Inferior parietal cortex (tissue), 1 donor: ENCODE results near the gene RANBP1.

Experiments used
- DNase-seq: peaks from one replicate; pipeline ENCODE4 v3.0.0-alpha.2; 2016; ENCODE audit errors: extremely low spot score

RANBP1 gene

GRCh38 chr22:20136603-20136873 lies 20.6 kb downstream of the RANBP1 start:
- no peak for DNase-seq

DNA sequence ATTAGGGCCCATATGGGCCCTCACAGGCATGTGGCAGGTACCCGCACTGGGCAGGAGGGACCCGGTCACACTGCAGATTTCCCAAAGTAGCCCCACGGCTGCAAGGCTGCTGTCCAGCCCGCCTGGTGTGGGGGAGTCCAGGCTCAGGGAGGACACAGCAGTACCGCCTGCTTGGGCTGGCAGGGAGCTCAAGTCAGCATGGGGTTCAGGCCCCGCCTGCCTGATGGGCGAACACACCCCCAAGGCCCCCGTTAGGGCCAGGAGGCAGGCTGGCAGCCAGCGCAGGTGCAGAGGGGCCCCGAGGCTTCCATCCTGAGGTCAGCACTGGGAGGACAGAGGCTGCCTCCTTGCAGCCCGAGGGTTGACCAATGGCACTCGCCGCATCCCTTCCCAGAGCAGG lies 21.2 kb downstream of the RANBP1 start:
- DNase-seq: no peak

- peak; percentile 44 for DNase-seq
These were observed 21.9 kb downstream of the RANBP1 start for GRCh38 chr22:20137671-20138416.

DNA sequence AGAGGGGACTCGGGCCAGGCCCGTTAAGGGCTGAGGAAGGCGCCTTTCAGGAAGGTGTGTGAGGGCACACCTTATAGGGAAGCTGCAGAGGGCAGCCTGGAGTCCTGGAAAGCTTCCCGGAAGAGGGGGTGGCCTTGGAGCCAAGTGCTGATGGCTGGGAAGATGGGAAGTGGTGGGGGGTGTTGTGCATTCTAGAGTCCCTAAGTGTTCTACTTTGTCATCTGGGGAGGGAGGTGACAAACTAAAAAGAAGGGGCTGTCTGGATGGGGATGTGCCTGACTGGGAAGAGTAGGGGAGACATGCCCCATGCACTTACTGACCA lies 22.5 kb downstream of the RANBP1 start:
- no peak for DNase-seq

- no peak for DNase-seq
These were observed 23.0 kb downstream of the RANBP1 start for GRCh38 chr22:20138868-20139267.

DNA sequence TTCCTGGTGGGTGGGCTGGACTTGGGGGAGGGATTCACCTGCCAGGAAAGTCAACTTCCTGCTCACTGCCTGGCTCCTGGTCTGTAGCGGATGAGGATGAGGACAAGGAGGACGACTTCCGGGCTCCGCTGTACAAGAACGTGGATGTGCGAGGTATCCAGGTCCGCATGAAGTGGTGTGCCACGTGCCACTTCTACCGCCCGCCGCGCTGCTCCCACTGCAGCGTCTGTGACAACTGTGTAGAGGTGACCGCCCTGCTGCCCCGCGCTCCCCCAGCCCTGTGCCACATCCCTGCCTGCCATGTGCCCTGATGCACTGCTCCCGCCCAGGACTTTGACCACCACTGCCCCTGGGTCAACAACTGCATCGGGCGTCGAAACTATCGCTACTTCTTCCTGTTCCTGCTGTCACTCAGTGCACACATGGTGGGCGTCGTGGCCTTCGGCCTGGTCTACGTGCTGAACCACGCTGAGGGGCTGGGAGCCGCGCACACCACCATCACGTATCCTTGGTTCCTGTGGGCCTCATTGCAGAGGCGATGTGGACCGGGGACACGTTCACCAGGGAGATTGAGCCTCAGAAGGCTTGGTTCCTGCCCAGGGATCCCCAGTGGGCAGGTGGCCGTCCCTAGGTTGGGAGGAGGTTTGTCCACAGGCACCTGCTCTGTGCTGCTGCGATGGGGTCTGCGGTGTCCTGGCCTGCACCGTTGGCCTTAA lies 23.6 kb downstream of the RANBP1 start:
- DNase-seq: no peak

GRCh38 chr22:20140107-20140445 lies 24.2 kb downstream of the RANBP1 start:
- DNase-seq: no peak

- no peak for DNase-seq
These were observed 24.6 kb downstream of the RANBP1 start for GRCh38 chr22:20140521-20140964.

- DNase-seq: no peak
These were observed 25.5 kb downstream of the RANBP1 start for GRCh38 chr22:20141186-20142077.

GRCh38 chr22:20142711-20143621 lies 27.1 kb downstream of the RANBP1 start:
- no peak for DNase-seq

GRCh38 chr22:20143883-20144665 lies 28.2 kb downstream of the RANBP1 start:
- no peak for DNase-seq

DNA sequence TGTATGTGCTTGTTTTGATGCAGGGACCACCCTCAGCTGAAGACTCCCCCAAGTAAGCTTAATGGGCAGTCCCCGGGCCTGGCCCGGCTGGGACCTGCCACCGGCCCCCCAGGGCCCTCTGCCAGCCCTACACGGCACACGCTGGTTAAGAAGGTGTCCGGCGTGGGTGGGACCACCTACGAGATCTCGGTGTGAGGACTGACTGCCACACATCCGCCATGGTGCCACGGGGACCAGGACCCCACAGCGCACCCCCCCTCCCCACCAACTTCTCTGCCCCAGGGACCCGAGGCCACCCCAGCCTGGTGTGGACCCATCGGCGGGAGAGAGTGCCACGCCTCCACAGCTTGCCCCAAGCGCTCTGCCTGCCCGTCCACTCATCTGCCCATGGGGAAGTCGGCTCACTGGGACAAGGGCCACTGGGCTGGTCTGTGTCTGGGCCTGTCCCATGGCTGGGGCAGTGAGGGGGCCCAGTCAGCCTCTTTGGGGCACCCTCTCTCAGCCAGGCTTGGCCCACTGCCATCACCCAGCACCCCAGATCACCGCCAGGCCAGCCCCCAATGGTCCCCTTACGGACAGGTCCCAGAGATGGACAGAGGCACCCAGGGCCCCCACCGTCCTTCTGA lies 29.4 kb downstream of the RANBP1 start:
- DNase-seq: no peak

GRCh38 chr22:20145832-20146223 lies 29.9 kb downstream of the RANBP1 start:
- DNase-seq: no peak

- DNase-seq: no peak
These were observed 30.9 kb downstream of the RANBP1 start for GRCh38 chr22:20146777-20147176.

- DNase-seq: no peak
These were observed 31.5 kb downstream of the RANBP1 start for GRCh38 chr22:20147237-20147988.

DNA sequence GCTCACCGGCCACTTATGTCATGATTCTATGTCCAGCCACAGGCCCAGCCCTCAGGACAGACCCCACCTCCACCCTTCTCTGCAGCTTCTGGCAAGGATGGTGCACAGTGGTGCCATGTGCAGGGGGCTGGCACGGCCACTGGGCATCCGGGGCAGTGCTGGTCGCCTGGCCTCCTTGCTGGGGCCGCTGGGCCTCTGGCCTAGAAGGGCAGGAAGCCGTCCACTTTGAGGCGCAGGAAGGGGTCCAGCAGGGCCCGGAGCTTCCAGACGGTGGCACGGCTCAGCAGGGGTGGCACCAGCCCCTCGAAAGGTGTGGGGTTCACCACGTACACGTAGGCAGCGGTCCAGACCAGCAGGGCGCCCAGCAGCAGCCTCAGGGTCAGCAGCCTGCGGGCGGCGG lies 32.5 kb downstream of the RANBP1 start:
- DNase-seq: no peak

GRCh38 chr22:20149257-20150250 lies 33.6 kb downstream of the RANBP1 start:
- no peak for DNase-seq
